HG03060 (cell line): ENCODE measurements around the gene DDX18.
A peak's percentile ranks its signal among the peaks of the same experiment; 100 is the strongest.

Experiments
- ATAC-seq: cut with Tn5 transposase; IDR thresholded peaks from one replicate; pipeline ENCODE4 v1.9.1; 2021; ENCODE audit warnings: low read depth, moderate number of reproducible peaks; ENCODE audit not compliant: unreplicated experiment

The DDX18 gene

DNA sequence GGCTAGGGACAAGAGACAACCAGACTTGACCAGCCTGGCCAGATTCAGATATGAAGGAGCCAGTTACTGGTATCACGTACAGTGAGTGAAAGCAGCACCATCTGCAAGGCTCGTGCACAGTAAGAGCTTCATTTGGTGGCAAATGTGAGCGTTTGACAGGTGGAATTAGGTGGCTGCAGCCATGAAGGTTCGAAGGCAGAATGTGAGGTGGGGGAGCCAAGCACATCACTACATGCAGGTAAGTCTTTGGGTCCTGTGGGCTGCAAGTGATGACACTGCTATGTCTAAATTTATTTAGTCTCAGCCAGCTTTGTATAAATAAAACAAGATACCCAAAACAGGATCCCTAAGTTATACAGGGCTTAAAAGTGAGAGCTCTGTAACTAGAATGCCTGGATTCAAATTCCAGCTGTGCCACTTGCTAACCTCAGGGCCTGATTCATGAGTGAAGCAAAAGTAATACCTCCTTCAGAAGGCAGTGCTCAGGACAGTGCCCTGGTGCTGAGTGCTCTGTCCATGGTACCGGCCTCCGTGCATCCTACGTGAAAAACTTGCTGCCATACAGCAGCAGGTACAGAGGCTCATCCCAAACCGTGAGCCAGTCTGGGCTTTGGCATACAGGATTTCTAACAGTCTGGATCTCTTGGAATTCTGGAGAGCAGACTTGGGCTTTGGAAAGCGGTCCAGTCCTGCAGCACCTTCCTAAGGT lies 18.6 kb downstream of the DDX18 start:
- no peak for ATAC-seq

DNA sequence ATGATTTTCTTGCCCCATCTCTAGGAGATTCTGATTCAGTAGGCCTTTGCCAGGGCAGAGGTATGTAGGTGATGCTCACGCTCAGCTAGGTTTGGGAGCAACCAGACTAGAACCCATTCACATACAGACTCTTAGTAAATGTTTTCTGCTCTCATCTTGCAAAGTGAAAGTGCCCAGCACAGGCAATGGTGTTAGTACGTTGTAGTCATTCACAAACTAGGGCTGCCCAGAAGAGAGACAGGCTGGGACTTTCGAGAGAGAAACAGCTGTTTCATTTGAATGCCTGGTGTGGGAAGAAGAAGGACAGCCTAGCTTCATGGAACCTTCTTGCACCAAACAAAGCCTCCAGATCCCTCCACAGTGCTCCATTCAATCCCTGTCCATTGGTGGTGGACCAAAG lies 19.4 kb downstream of the DDX18 start:
- no peak for ATAC-seq

DNA sequence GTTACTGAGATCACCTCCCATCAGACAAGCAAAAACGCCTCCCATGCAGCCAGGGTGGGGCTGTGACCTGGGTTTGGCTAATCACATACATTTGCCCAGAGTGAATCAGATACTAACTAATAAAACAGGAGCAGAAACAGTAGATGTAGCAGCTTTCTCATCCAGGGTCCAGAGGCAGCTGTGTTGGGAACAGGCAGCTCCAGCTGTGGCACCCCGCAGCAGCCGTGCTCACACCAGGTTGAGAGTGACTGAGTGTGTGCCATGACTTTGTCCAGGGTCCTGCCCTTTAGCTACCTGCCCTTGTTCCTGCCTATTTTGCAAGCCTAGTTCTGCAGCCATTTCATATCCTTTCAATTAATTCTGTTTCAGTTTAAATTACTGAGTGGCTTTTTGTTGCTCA lies 20.5 kb downstream of the DDX18 start:
- no peak for ATAC-seq

DNA sequence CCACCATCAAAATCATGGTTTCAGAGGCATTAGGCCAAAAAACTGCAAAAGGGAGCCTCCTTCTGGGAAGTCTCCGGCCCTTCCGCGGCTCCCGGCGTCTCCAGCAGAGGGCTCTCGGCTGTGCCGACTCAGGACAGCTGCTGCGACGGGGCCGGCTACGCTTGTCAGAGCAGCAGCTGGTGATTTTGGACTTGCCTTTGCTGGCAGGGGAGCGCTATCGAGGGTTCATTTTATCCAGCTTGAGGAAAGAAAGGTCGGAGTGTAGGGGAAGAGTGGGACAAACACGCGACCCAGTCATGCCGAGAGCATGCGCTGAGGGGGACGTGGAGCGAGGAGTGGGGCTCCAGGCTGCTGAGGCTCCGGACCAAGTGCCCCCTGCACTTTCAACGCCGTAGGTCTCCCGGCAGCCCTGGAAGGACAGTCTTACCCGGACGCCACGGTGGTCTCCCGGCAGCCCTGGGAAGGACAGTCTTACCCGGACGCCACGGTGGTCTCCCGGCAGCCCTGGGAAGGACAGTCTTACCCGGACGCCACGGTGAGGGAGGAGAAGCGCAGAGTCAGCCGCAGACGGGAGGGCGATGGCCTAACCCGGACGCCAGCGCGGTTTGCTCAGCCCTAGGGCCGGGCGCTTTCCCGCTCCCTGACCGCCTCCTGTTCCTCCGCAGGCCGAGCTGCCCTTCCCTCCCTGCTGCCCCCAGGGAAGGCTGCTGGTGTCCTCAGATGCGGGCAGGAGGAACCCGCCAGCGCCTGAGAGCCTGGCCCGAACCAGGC lies 21.7 kb downstream of the DDX18 start:
- peak; percentile 48 for ATAC-seq

DNA sequence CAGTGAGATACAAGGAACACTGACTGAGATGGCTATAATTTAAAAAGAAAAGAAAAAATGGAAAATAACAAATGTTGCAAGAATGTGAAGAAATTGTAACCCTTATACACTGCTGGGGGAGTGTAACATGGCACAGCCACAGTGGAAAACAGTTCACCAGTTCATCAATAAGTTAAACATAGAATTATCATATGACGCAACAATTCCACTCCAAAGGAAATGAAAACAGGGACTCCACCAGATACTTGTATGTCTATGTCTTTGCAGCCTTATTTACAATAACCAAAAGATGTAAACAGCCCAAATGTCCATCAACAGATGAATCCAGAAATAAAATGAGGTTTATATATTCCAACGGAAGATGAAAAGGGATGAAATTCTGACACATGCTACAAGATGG lies 30.8 kb downstream of the DDX18 start:
- ATAC-seq: no peak

DNA sequence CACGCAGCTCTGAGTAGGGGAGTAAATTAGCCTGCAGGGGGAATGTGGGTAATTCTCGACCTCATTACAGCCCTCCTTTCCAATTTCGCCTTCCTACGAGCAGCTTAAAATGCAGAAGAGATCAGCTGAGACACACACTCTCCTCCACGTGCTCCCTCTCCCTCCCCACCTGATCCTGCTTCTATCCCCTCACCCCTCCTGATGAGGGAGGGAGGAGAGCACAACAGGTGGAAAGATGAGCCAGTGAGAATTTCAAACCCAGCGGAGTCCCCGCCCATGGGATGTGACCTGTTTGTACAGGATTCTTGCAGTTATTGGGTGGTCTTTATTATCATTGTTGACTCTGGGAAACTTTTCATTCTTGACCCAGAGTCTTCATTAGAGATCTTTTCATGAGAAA lies 35.5 kb downstream of the DDX18 start:
- ATAC-seq: no peak

DNA sequence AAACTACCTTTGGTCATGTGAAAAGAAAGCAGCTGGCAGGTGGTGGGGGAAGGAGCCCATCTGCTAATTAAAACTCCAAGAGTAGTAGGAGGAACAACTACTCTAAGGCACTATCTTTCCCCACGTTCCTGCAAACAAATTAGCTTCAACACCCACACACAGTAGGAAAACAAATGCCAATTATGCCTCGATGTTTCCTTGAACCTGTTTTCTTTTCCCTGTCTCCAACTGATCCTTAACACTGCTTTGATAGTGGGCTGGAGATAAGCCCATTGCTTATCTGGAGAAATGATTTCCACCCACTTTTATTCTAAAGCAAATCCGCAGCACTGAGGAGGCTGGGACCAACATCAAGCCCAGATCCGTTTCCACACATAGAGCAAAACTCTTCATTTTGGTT lies 36.0 kb downstream of the DDX18 start:
- no peak for ATAC-seq

DNA sequence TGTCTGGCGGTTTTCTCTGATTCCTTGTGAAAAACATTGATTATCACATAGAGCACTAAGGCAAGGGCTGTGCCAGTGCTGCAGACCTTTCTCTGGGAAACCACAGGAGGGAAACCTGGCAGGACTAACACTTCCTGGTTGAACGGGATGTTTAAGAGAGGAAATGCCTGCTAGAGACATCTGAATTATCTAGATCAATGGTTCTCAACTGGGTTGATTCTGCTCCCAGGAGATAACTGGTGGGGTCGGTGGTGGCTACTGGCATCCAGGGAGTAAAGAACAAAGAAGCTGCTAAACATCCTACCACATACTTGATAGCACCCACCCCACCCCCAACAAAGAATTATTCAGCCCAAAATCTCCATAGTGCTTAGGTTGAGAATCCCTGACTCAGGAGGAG lies 37.5 kb downstream of the DDX18 start:
- ATAC-seq: no peak

DNA sequence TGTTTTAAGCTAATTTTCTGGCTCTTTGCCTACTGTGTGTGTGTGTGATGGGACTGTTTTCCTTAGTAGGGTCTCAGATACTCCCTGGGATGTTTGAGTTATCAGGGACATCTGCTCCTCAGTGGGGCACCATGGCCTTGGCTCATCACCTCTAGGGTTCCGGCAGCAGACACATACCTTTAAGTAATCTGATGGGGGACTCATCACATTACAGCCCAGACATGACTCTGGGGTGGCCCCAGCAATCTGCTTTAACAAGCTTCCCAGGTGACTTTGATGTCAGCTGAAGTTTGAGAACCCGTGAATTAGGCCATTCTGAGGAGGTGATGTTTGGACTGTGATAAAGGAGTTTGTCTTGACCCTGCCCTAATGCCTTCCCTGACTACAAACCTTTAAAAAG lies 38.8 kb downstream of the DDX18 start:
- ATAC-seq: no peak

DNA sequence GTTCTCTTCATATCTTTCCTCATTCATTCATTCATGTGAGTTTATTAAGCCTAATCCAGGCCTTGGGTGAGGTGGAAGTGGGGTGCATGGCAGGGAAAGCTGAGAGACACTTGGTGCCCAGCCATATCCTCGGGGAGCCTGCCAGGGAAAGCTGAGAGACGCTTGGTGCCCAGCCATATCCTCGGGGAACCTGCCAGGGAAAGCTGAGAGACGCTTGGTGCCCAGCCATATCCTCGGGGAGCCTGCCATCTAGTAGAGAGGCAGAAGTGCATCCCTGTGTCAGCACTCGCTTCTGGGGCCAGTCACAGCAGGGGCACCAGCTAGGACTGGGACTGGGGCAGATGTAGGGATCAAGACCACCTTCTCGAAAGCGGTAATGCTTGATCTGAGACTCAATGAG lies 39.4 kb downstream of the DDX18 start:
- ATAC-seq: no peak

DNA sequence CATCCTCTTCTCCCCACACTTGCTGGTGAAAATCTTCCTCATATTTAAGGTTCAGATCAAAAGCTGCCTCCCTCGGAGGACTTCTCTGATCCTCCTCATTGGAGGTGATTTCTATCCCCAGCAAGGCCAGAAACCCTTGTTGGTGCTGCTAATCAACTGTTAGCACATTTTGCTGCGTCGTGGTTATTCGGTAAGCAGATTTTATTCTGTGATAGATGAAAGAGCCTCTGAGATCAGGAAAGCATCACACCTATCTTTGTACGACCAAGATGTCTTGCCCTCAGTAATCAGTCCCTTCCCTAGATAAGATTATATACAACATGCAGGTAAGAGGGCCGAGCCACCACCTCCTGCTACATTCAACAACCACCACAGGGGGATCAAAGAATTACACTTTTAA lies 40.1 kb downstream of the DDX18 start:
- no peak for ATAC-seq

DNA sequence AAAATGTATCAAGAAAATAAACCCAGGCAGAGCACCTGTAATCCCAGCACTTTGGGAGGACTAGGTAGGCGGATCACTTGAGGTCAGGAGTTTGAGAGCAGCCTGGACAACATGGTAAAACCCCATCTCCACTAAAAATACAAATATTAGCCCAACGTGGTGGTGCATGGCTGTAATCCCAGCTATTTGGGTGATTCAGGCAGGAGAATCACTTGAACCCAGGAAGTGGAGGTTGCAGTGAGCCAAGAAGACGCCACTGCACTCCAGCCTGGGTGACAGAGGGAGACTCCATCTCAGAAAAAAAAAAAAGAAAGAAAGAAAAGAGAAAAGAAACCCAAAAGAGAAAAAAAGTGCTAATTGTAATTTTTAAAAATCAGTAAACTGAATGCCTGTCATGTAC lies 41.4 kb downstream of the DDX18 start:
- ATAC-seq: no peak

DNA sequence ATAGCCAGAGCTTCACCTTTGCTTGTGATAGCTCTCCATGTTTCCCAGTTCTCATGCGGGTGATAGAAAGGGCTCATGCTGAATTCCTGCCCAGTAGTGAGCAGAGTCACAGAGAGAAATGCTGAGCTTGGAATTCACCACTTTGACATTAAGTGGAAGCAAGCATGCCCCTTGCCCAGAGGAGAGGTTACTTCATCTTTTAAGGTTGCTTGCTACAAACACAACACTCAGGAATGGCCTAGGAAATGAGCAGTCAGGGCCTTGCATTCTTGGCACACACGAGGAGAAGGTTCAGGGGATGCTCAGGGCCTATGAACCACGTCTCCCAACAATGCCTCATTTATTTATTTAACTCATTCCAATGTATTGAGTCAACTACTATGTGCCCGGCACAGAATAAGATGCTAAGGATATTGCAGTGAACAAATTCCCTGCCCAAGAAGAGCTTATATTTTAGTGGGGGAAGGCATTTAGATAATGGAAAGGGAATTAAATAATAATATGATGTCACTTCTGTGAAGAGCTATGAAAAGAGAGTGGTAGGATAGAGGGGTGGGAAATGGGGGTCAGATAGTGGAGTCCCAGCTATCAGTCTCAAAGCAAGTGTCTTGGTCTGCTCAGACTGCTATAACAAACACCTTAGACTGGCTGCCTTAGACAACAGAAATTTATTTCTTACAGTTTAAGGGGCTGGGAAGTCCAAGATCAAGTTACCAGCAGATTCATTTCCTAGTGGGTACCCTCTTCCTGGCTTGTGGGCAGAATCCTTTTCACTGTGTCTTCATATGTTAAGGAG lies 42.1 kb downstream of the DDX18 start:
- no peak for ATAC-seq

DNA sequence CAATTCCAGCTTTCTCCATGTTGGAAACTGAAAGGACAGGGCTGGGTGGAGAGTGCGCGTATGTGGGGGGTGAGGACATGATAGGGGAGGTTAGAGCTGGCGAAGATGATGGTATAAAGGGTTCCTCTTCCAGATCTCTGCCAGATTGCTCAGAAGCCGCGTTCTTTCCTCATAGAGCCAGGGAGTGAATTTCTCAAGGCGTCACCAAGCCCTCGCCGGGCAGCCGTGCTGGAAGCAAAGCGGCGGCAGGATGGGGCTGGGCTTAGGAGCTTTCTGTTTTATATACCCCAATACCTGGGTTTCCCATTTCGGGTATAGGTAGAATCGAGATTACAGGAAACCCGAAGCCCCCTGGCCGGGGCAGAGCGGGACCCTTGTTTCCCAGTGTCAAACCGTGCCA lies 43.8 kb downstream of the DDX18 start:
- no peak for ATAC-seq

DNA sequence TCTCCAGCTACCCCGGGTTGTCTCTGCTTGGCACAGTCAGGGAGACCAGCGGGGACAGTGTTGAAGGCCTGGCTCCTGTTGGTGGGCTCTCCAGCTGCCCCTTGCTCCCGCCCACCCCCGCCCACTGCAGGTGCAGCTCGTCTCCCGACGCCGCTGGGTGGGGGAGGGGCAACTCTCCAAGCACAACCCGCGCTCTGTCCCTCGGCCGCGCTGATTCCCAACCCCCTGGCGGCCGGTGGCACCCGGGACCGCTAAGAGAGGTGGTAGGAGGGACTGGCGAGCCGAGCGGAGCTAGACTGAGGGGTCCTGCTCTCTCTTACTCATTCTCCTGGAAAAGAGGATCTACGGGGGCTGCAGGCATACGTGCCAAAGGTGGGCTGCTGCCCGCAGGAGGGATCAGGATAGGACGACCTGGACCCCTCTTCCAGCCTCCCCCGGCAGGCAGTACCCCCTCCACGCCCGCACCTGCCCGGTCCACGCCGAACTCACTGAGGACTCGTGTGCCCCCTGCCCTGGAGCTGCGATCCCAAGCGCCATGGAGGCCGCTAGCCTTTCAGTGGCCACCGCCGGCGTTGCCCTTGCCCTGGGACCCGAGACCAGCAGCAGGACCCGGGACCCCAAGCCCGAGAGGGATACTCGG lies 44.5 kb downstream of the DDX18 start:
- ATAC-seq: no peak

DNA sequence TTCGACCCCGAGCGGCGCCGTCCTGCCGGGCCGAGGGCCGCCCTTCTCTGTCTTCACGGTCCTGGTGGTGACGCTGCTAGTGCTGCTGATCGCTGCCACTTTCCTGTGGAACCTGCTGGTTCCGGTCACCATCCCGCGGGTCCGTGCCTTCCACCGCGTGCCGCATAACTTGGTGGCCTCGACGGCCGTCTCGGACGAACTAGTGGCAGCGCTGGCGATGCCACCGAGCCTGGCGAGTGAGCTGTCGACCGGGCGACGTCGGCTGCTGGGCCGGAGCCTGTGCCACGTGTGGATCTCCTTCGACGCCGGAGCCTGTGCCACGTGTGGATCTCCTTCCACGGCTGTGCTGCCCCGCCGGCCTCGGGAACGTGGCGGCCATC lies 45.0 kb downstream of the DDX18 start:
- ATAC-seq: no peak

DNA sequence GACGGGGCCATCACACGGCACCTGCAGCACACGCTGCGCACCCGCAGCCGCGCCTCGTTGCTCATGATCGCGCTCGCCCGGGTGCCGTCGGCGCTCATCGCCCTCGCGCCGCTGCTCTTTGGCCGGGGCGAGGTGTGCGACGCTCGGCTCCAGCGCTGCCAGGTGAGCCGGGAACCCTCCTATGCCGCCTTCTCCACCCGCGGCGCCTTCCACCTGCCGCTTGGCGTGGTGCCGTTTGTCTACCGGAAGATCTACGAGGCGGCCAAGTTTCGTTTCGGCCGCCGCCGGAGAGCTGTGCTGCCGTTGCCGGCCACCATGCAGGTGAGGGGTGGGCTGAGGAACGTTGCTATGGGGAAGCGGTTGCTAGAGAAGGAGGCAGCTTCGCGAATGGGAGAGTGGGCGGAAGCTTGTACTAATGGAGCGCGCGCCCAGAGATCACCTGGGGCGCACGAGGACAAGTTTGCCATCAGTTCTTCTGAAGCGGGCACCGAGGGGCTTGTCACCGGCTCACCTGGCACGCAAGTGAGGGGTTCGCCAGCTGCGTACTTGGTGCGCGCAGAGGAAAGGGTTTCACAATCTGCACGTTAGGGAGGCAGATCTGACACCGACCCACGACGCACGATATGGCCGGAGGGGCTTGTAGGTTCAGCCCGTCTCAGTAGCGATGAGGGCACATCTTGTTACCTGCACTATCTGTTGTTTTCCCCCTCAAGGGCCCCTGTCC lies 45.6 kb downstream of the DDX18 start:
- ATAC-seq: no peak

DNA sequence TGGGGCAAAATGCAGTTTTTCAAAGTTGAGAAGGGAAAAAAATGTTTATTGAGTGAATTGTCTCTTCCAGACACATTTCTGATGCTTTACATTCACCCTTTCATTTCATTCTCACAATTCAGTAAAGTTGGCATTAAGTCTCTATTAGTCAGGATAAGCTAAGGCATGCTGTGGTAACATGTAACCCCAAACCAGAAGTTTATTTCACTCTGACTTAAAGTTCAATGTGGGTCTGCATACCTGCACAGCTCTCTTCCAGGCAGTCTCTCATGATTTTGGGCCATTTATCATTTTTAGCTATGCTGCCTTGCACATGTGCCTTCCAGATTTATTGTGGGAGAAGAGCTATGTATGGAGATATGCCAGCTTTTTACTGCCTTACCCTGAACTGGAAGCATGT lies 48.0 kb downstream of the DDX18 start:
- ATAC-seq: no peak

DNA sequence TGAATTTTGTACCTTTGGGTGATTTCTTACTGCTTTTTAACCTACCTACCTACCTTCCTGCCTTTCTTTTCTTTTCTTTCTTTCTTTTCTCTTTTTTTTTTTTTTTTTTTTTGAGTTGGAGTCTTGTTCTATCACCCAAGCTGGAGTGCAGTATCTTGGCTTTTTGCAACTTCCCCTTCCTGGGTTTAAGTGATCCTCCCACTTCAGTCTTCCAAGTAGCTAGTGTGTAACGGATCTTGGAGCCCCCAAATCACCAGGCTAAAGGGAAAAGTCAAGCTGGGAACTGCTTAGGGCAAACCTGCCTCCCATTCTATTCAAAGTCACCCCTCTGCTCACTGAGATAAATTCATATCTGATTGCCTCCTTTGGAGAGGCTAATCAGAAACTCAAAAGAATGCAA lies 61.3 kb downstream of the DDX18 start:
- ATAC-seq: no peak

DNA sequence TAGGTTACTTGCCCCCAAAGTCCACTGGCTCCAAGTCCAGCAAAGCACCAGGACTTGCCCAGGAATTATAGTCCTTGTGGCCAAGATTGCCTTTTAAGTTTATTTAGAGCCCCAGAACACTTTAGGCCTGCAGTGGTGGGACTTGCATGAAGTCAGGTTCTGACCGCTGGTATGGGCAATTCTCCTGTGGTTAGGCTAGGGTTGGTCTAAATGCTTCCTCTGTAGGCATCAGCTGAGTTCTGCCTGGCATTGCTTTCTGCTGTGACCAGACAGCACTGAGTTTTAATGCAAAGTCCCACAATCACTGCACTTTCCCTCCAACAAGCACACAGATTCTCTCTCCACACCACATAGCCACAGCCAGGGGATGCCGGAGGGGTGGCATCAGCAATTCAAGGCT lies 64.5 kb downstream of the DDX18 start:
- ATAC-seq: no peak
